Erythroblast (primary cell): ENCODE results near the gene TUBB3.

Experiments
- GATA1 ChIP-seq: IDR thresholded peaks from 2 replicates; pipeline ENCODE4 v1.6.1; 2011; ENCODE audit warnings: low read depth, mild to moderate bottlenecking, control low read depth, low read length, moderate library complexity
- POLR2A ChIP-seq: IDR thresholded peaks from 2 replicates; pipeline ENCODE4 v1.6.1; 2011; ENCODE audit warnings: mild to moderate bottlenecking, low read length

- TF ChIP-seq POLR2A, result no peak
- TF ChIP-seq GATA1, result no peak
Observed at GRCh38 chr16:89961920-89962319, 38.8 kb downstream of the TUBB3 start.
